MM.1S (cell line): Measurements from ENCODE around the gene BAG5.

Source experiments
- EZH2 ChIP-seq: fragments of 300-600 bp; sonication (generic); optimal IDR thresholded peaks from 2 replicates; pipeline ENCODE3; 2017; ENCODE audit warnings: low read depth, mild to moderate bottlenecking, antibody characterized with exemption, low read length, mixed read lengths
- EZH2phosphoT487 ChIP-seq: fragments of 300-600 bp; sonication (generic); IDR thresholded peaks from 2 replicates; pipeline ENCODE4 v1.6.1; 2018; ENCODE audit warnings: antibody characterized with exemption, low read length
- TF ChIP-seq, protein P1 (sequence below): fragments of 300-600 bp; sonication (generic); IDR thresholded peaks from 2 replicates; pipeline ENCODE4 v1.5.1; 2016; ENCODE audit warnings: antibody characterized with exemption, low read length, mixed read lengths

DNA sequence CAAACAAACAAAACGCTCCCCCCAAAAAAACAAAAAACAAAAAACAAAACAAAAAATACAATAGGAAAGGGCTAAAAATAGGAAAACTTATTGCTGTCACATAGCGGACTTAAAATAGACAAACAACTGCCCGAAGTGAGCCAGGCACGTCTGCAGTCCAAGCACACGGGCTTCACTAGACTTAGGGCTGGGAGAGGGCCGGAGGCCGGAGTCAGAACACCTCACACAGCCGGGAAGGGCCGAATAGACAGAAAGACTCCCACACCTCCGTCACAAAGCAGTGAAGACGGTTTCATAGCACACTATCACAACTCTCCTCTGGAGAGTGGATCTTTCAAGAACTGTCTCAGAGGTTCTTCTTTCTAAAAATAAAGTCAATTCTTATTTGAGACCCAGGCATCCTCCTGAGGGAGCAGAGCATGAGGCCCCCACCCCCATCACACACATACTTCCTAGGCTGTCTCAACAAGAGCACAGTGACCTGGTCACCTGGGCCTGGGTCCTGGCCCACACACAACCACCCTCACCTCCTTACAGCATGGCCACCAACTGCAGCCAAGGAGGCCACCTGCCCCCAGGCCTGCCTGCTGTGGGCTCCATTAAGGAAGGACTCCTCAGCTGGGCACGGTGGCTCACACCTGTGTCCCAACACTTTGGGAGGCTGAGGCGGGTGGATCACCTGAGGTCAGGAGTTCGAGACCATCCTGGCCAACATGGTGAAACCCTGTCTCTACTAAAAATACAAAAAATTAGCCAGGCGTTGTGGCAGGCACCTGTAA lies 6.7 kb downstream of the BAG5 start:
- TF ChIP-seq EZH2phosphoT487 (no peak), EZH2 (no peak)
- TF ChIP-seq, protein P1, sequence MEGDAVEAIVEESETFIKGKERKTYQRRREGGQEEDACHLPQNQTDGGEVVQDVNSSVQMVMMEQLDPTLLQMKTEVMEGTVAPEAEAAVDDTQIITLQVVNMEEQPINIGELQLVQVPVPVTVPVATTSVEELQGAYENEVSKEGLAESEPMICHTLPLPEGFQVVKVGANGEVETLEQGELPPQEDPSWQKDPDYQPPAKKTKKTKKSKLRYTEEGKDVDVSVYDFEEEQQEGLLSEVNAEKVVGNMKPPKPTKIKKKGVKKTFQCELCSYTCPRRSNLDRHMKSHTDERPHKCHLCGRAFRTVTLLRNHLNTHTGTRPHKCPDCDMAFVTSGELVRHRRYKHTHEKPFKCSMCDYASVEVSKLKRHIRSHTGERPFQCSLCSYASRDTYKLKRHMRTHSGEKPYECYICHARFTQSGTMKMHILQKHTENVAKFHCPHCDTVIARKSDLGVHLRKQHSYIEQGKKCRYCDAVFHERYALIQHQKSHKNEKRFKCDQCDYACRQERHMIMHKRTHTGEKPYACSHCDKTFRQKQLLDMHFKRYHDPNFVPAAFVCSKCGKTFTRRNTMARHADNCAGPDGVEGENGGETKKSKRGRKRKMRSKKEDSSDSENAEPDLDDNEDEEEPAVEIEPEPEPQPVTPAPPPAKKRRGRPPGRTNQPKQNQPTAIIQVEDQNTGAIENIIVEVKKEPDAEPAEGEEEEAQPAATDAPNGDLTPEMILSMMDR: no peak
